ENCODE results near the gene NUDT16L1.

DNA sequence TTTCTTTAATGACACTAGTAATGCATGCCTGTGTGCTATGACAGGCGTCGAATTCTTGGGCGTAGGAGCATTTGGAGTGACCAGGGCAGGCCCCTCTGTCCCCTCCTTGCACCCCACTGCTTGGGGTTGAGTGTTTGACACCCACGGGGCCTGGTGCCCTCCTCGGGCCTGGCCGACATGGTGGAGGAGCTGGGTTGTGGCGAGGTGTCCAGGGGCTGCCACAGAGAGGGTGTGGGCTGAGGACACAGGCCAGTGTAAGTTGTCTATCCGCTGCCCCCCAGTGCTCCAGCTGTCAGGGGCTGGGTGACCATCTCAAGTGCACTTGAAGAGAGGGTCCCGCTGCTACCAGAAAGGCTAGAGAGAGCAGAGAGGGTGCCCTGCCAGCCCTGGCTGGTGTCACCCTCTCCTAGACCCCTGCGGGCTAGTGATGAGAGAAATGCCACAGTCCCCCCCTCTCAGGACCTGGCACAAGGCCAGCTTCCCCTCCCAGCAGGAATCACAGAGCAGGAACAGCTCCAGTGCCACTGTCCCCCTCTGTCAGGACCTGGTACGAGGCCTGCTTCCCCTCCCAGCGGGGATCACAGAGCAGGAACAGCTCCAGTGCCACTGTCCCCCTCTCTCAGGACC lies 38.3 kb upstream of the NUDT16L1 start:
- TF ChIP-seq POLR2A (IDR thresholded peaks at IDR 0.05) (no peak), CTCF (IDR thresholded peaks at IDR 0.05 in 4 of 5, conservative IDR thresholded peaks at IDR 0.05 in 1 of 5) (no peak)
